ENCODE results near the gene ZHX3.

DNA sequence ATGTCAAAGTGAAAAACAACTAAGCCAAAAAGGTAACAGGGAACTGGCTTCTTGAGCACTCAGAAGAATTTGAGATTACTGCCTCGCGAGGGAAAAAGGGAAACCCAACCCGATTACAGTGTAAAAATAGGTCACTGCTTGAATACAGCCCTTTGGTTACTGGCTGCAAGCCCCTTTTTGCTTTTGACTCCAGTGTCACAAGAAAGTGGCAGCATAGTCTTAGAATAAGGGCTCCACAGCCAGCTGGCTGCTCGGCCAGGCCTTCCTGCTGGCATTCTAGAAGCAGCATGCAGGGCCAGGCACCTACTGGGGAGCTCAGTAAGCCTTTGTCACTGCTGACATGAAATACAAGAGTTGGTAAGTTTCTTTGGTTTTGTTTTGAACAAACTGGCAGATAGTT, 83.0 kb downstream of the ZHX3 start:
- TF ChIP-seq POLR2AphosphoS5 (IDR thresholded peaks at IDR 0.05) (peak in 1 of 2 donors; percentile 42), EP300 (IDR thresholded peaks at IDR 0.05) (no peak)
- TF ChIP-seq, protein P1, sequence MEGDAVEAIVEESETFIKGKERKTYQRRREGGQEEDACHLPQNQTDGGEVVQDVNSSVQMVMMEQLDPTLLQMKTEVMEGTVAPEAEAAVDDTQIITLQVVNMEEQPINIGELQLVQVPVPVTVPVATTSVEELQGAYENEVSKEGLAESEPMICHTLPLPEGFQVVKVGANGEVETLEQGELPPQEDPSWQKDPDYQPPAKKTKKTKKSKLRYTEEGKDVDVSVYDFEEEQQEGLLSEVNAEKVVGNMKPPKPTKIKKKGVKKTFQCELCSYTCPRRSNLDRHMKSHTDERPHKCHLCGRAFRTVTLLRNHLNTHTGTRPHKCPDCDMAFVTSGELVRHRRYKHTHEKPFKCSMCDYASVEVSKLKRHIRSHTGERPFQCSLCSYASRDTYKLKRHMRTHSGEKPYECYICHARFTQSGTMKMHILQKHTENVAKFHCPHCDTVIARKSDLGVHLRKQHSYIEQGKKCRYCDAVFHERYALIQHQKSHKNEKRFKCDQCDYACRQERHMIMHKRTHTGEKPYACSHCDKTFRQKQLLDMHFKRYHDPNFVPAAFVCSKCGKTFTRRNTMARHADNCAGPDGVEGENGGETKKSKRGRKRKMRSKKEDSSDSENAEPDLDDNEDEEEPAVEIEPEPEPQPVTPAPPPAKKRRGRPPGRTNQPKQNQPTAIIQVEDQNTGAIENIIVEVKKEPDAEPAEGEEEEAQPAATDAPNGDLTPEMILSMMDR (IDR thresholded peaks at IDR 0.05): no peak

All from esophagus muscularis mucosa (tissue), 4 donors.